Fibroblast of villous mesenchyme (primary cell): Measurements from ENCODE around the gene TMEM120B. TPM values are rescaled to one million over a fixed set of nuclear protein-coding genes. Genes with fewer than 3 reads are reported as not detected.

ENCODE experiments used
- DNase-seq: peaks from one replicate; pipeline ENCODE4 v3.0.0-alpha.2; 2010; ENCODE audit warnings: low read depth
- H3K4me3 ChIP-seq: 2 replicates; pipeline ENCODE4 v1.5.1; 2011; ENCODE audit warnings: low read depth, mild to moderate bottlenecking, low read length
- CTCF ChIP-seq: IDR thresholded peaks from 2 replicates; pipeline ENCODE4 v1.5.1; 2012; ENCODE audit warnings: low read depth, mild to moderate bottlenecking, low read length; ENCODE audit not compliant: insufficient read depth
- total RNA-seq: library from RNA; depleted of rRNA; stranded (reverse); fragments of >200 nt; gene quantifications from 2 replicates; pipeline ENCODE4 v1.2.3, GENCODE V29; 2012

The TMEM120B gene
- total RNA-seq, 1 donor, result 16.4 TPM

GRCh38 chr12:121719926-121720414 lies 7.4 kb downstream of the TMEM120B start:
- no peak for TF ChIP-seq CTCF
- DNase-seq, result peak; percentile 81
- no peak overlapping the region for H3K4me3 ChIP-seq

- peak; percentile 60 for DNase-seq
- no peak for TF ChIP-seq CTCF
- H3K4me3 ChIP-seq, result no peak overlapping the region
These were observed 8.2 kb downstream of the TMEM120B start for GRCh38 chr12:121720762-121721161.

GRCh38 chr12:121722511-121722910 lies 10.0 kb downstream of the TMEM120B start:
- no peak for DNase-seq
- no peak overlapping the region for H3K4me3 ChIP-seq
- no peak for TF ChIP-seq CTCF

- no peak overlapping the region for H3K4me3 ChIP-seq
- no peak for DNase-seq
- no peak for TF ChIP-seq CTCF
These were observed 10.6 kb downstream of the TMEM120B start for GRCh38 chr12:121723200-121723599.

- no peak overlapping the region for H3K4me3 ChIP-seq
- DNase-seq, result no peak
- no peak for TF ChIP-seq CTCF
These were observed 12.4 kb downstream of the TMEM120B start for GRCh38 chr12:121724925-121725324.

GRCh38 chr12:121725423-121725822 lies 12.9 kb downstream of the TMEM120B start:
- peak; percentile 64 for DNase-seq
- no peak overlapping the region for H3K4me3 ChIP-seq
- no peak for TF ChIP-seq CTCF

GRCh38 chr12:121729021-121729420 lies 16.5 kb downstream of the TMEM120B start:
- DNase-seq, result no peak
- no peak for TF ChIP-seq CTCF
- no peak overlapping the region for H3K4me3 ChIP-seq
